ENCODE results near the gene GRID1.

Gene GRID1

GRCh38 chr10:85861513-85862197 is 504.9 kb downstream of the GRID1 start:
- DNase-seq (ENCODE audit: low spot score) (no peak), ATAC-seq (ENCODE audit: low read depth) (no peak)
- Histone ChIP-seq H3K4me1 (ENCODE audit: insufficient read depth, poor library complexity, severe bottlenecking) (no peaks in the 10 kb centered on the region), H3K9me3 (ENCODE audit: severe bottlenecking) (no peaks in the 10 kb centered on the region), H3K36me3 (ENCODE audit: low read depth) (no peaks in the 10 kb centered on the region), H3K27me3 (ENCODE audit: insufficient read depth, poor library complexity, severe bottlenecking) (no peaks in the 10 kb centered on the region), H3K27ac (ENCODE audit: poor library complexity, severe bottlenecking) (no peak overlapping the region), H3K4me3 (ENCODE audit: severe bottlenecking) (no peak overlapping the region)
- TF ChIP-seq, protein P1, sequence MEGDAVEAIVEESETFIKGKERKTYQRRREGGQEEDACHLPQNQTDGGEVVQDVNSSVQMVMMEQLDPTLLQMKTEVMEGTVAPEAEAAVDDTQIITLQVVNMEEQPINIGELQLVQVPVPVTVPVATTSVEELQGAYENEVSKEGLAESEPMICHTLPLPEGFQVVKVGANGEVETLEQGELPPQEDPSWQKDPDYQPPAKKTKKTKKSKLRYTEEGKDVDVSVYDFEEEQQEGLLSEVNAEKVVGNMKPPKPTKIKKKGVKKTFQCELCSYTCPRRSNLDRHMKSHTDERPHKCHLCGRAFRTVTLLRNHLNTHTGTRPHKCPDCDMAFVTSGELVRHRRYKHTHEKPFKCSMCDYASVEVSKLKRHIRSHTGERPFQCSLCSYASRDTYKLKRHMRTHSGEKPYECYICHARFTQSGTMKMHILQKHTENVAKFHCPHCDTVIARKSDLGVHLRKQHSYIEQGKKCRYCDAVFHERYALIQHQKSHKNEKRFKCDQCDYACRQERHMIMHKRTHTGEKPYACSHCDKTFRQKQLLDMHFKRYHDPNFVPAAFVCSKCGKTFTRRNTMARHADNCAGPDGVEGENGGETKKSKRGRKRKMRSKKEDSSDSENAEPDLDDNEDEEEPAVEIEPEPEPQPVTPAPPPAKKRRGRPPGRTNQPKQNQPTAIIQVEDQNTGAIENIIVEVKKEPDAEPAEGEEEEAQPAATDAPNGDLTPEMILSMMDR (IDR thresholded peaks at IDR 0.05; ENCODE audit: poor library complexity, severe bottlenecking), result no peak

DNA sequence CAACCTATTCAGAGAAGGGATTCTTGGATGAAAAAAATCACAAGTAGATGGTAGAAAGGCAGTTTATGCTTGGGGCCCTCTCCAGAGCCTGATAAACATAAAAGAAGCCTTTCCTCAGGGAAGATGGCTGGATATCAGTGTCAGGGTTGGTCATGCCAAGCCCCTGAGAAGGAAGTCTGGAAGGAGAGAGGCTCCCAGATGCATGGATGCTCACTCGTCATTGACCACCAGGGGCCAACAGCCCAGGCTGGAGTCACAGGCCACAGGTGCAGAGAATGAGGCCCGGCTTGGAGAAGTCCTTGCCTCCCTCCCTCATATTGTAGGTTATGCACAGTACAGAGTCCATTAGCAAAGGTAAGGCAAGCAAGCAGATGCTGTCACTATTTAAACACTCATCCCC is 506.7 kb downstream of the GRID1 start:
- Histone ChIP-seq H3K9me3 (ENCODE audit: severe bottlenecking) (no peaks in the 10 kb centered on the region), H3K4me1 (ENCODE audit: insufficient read depth, poor library complexity, severe bottlenecking) (no peaks in the 10 kb centered on the region), H3K36me3 (ENCODE audit: low read depth) (no peaks in the 10 kb centered on the region), H3K4me3 (ENCODE audit: severe bottlenecking) (no peak overlapping the region), H3K27ac (ENCODE audit: poor library complexity, severe bottlenecking) (no peak overlapping the region), H3K27me3 (ENCODE audit: insufficient read depth, poor library complexity, severe bottlenecking) (no peaks in the 10 kb centered on the region)
- no peak for ATAC-seq (ENCODE audit: low read depth)
- DNase-seq (ENCODE audit: low spot score), result no peak
- TF ChIP-seq, protein P1 (IDR thresholded peaks at IDR 0.05; ENCODE audit: poor library complexity, severe bottlenecking), result no peak

GRCh38 chr10:85858776-85859515 is 507.6 kb downstream of the GRID1 start:
- Histone ChIP-seq H3K4me1 (ENCODE audit: insufficient read depth, poor library complexity, severe bottlenecking) (no peaks in the 10 kb centered on the region), H3K27ac (ENCODE audit: poor library complexity, severe bottlenecking) (no peak overlapping the region), H3K36me3 (ENCODE audit: low read depth) (no peaks in the 10 kb centered on the region), H3K4me3 (ENCODE audit: severe bottlenecking) (no peak overlapping the region), H3K27me3 (ENCODE audit: insufficient read depth, poor library complexity, severe bottlenecking) (no peaks in the 10 kb centered on the region), H3K9me3 (ENCODE audit: severe bottlenecking) (no peaks in the 10 kb centered on the region)
- no peak for DNase-seq (ENCODE audit: low spot score)
- no peak for ATAC-seq (ENCODE audit: low read depth)
- TF ChIP-seq, protein P1 (IDR thresholded peaks at IDR 0.05; ENCODE audit: poor library complexity, severe bottlenecking), result no peak

DNA sequence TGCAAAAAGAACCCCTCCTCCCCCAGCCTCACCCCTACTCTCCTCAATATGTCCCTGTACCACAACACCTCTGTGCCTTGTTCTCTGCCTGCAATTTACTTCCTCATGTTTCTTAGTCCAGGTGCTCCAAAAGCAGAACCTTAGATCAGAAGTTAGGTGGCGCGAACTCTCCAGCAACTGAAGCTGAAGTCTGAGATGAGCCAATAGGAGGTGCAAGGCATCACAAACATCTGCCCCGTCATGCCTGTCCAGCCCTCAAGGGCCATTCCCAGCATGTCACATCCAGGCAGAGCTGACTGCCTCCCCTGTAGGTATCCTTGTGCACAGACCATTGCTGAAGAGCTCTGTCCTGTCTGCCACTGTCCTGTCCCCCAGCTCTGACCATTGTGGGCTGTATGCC is 508.8 kb downstream of the GRID1 start:
- Histone ChIP-seq H3K9me3 (ENCODE audit: severe bottlenecking) (no peaks in the 10 kb centered on the region), H3K27ac (ENCODE audit: poor library complexity, severe bottlenecking) (no peak overlapping the region), H3K36me3 (ENCODE audit: low read depth) (no peaks in the 10 kb centered on the region), H3K4me1 (ENCODE audit: insufficient read depth, poor library complexity, severe bottlenecking) (no peaks in the 10 kb centered on the region), H3K27me3 (ENCODE audit: insufficient read depth, poor library complexity, severe bottlenecking) (no peaks in the 10 kb centered on the region), H3K4me3 (ENCODE audit: severe bottlenecking) (no peak overlapping the region)
- DNase-seq (ENCODE audit: low spot score) (no peak), ATAC-seq (ENCODE audit: low read depth) (no peak)
- TF ChIP-seq, protein P1 (IDR thresholded peaks at IDR 0.05; ENCODE audit: poor library complexity, severe bottlenecking), result no peak

- no peaks in the 10 kb centered on the region for H3K9me3 ChIP-seq (ENCODE audit: severe bottlenecking)
- no peaks in the 10 kb centered on the region for H3K4me1 ChIP-seq (ENCODE audit: insufficient read depth, poor library complexity, severe bottlenecking)
- no peak for DNase-seq (ENCODE audit: low spot score)
- TF ChIP-seq, protein P1 (IDR thresholded peaks at IDR 0.05; ENCODE audit: poor library complexity, severe bottlenecking), result no peak
- H3K36me3 ChIP-seq (ENCODE audit: low read depth), result no peaks in the 10 kb centered on the region
- H3K4me3 ChIP-seq (ENCODE audit: severe bottlenecking), result no peak overlapping the region
- no peak for ATAC-seq (ENCODE audit: low read depth)
- H3K27me3 ChIP-seq (ENCODE audit: insufficient read depth, poor library complexity, severe bottlenecking), result no peaks in the 10 kb centered on the region
- H3K27ac ChIP-seq (ENCODE audit: poor library complexity, severe bottlenecking), result no peak overlapping the region
These were observed 509.3 kb downstream of the GRID1 start for GRCh38 chr10:85857305-85857704.
